HCT116 (cell line): Measurements from ENCODE around the gene PKDCC. TPM values are rescaled to one million over a fixed set of nuclear protein-coding genes. Genes with fewer than 3 reads are reported as not detected.

ENCODE experiments used
- ATAC-seq: fragments of 200-7000 bp; cut with Tn5 transposase; 2 replicates; pipeline ENCODE4 v1.9.1; 2020; ENCODE audit warnings: mild to moderate bottlenecking, moderate library complexity
- BruUV-seq: library from RNA; stranded (reverse); fragments of 400-500 nt; replicated peaks from 2 replicates; lab custom pipeline; 2021; lab: Mats Ljungman, UMichigan
- CTCF ChIA-PET: fragments of 300-600 bp; sonication (Branson Sonifier 250); formaldehyde crosslinking; loops from one replicate; lab custom pipeline; 2021; ENCODE audit warnings: antibody characterized with exemption; lab: Charles Lee
- POLR2A ChIA-PET: fragments of 300-600, 350-600 bp; sonication (Branson Sonifier 250); formaldehyde crosslinking; loops from one replicate; lab custom pipeline; 2021; ENCODE audit warnings: antibody characterized with exemption; lab: Charles Lee
- RAD21 ChIA-PET, 2 experiments: fragments of 300-600 bp; sonication (Branson Sonifier 250); formaldehyde crosslinking; loops; one replicate each; lab custom pipeline; 2023; ENCODE audit warnings: low total read pairs in 2 of 2; ENCODE audit not compliant: uncharacterized antibody in 2 of 2, unreplicated experiment in 2 of 2, low non-redundant PET in 1 of 2; lab: Charles Lee
- DNase-seq: peaks from one replicate; pipeline ENCODE4 v3.0.0-alpha.2; 2010; ENCODE audit warnings: low read depth, low spot score
- H2AFZ ChIP-seq: fragments of 200-600 bp; shearing (Covaris generic), sonication (generic); 2 replicates; pipeline ENCODE4 v1.6.1; 2017; ENCODE audit warnings: low read depth, mixed run types, mixed read lengths, antibody characterized with exemption, low read length; ENCODE audit not compliant: poor library complexity, severe bottlenecking
- H3K27ac ChIP-seq: 2 replicates; pipeline ENCODE4 v1.5.1; 2012; ENCODE audit warnings: low read depth, low read length
- H3K27me3 ChIP-seq: fragments of 200-600 bp; sonication (generic); 2 replicates; pipeline ENCODE4 v1.6.1; 2016; ENCODE audit warnings: mixed run types, low read length, mixed read lengths; ENCODE audit not compliant: insufficient read depth
- H3K36me3 ChIP-seq, 2 experiments: fragments of 200-500 bp in 1 of 2; fragments of 200-600 bp in 1 of 2; sonication (Bioruptor generic) in 1 of 2; sonication (generic) in 1 of 2; 2 replicates each; pipeline versions ENCODE4 v1.5.1 to v1.6.1; 2014 to 2016; ENCODE audit warnings: low read length in 2 of 2, inconsistent platforms in 1 of 2, mixed read lengths in 1 of 2, mixed run types in 1 of 2; ENCODE audit not compliant: insufficient read depth in 2 of 2, control insufficient read depth in 1 of 2
- H3K4me1 ChIP-seq, 2 experiments: fragments of 200-600 bp in 1 of 2; sonication (generic) in 1 of 2; 2 replicates each; pipeline versions ENCODE4 v1.5.1 to v1.6.1; 2012 to 2017; ENCODE audit warnings: low read length in 2 of 2, inconsistent platforms in 1 of 2, mild to moderate bottlenecking in 1 of 2, mixed read lengths in 1 of 2, mixed run types in 1 of 2, moderate library complexity in 1 of 2; ENCODE audit not compliant: insufficient read depth in 2 of 2, control insufficient read depth in 1 of 2
- H3K4me2 ChIP-seq: fragments of 200-600 bp; sonication (generic); 2 replicates; pipeline ENCODE4 v1.6.1; 2017; ENCODE audit warnings: mixed run types, low read length, mixed read lengths
- H3K4me3 ChIP-seq, 2 experiments: fragments of 200-600 bp in 1 of 2; sonication (generic) in 1 of 2; replicated peaks in 1 of 2; 2 replicates each; pipeline ENCODE4 v1.5.1; 2011 to 2016; ENCODE audit warnings: low read length in 2 of 2, control low read depth in 1 of 2, low read depth in 1 of 2, mild to moderate bottlenecking in 1 of 2, mixed read lengths in 1 of 2, mixed run types in 1 of 2
- H3K79me2 ChIP-seq: fragments of 200-600 bp; sonication (generic); 2 replicates; pipeline ENCODE4 v1.6.1; 2017; ENCODE audit warnings: mild to moderate bottlenecking, mixed run types, low read length, moderate library complexity, mixed read lengths; ENCODE audit not compliant: insufficient read depth
- H3K9ac ChIP-seq: fragments of 200-600 bp; sonication (generic); 2 replicates; pipeline ENCODE4 v1.6.1; 2016; ENCODE audit warnings: low read length, mixed read lengths
- H3K9me2 ChIP-seq: fragments of 200-600 bp; sonication (generic), shearing (Covaris generic); 2 replicates; pipeline ENCODE4 v1.6.1; 2017; ENCODE audit warnings: mixed run types, mild to moderate bottlenecking, moderate library complexity; ENCODE audit not compliant: insufficient read depth
- H3K9me3 ChIP-seq, 2 experiments: fragments of 200-500 bp in 1 of 2; fragments of 200-600 bp in 1 of 2; sonication (Bioruptor generic) in 1 of 2; sonication (generic) in 1 of 2; 2 replicates each; pipeline ENCODE4 v1.6.1; 2014 to 2017; ENCODE audit warnings: low read length in 2 of 2, mixed read lengths in 2 of 2, inconsistent platforms in 1 of 2, low read depth in 1 of 2, mild to moderate bottlenecking in 1 of 2, mixed run types in 1 of 2, moderate library complexity in 1 of 2; ENCODE audit not compliant: control insufficient read depth in 1 of 2, insufficient read depth in 1 of 2
- H4K20me1 ChIP-seq: fragments of 200-600 bp; sonication (generic), shearing (Covaris generic); 2 replicates; pipeline ENCODE4 v1.6.1; 2017; ENCODE audit warnings: mixed run types, mild to moderate bottlenecking, moderate library complexity; ENCODE audit not compliant: insufficient read depth
- ATF3 ChIP-seq: IDR thresholded peaks from 2 replicates; pipeline ENCODE4 v1.6.1; 2012
- CBX3 ChIP-seq: IDR thresholded peaks from 2 replicates; pipeline ENCODE4 v1.6.1; 2012; ENCODE audit warnings: low read depth
- CEBPB ChIP-seq: IDR thresholded peaks from 2 replicates; pipeline ENCODE4 v1.6.1; 2012; ENCODE audit warnings: low read depth
- CTCF ChIP-seq, 3 experiments: fragments of 200-600 bp in 1 of 3; sonication (generic) in 1 of 3; IDR thresholded peaks in 2 of 3; conservative IDR thresholded peaks in 1 of 3; 2 replicates each; pipeline ENCODE4 v1.5.1; 2012 to 2017; ENCODE audit warnings: low read depth in 2 of 3, low read length in 2 of 3, antibody characterized with exemption in 1 of 3, borderline replicate concordance in 1 of 3, control low read depth in 1 of 3, mild to moderate bottlenecking in 1 of 3, mixed read lengths in 1 of 3, mixed run types in 1 of 3, moderate library complexity in 1 of 3; ENCODE audit not compliant: insufficient read depth in 1 of 3
- EGR1 ChIP-seq: IDR thresholded peaks from 2 replicates; pipeline ENCODE4 v1.6.1; 2012; ENCODE audit warnings: low read depth
- ELF1 ChIP-seq: IDR thresholded peaks from 2 replicates; pipeline ENCODE4 v1.6.1; 2012; ENCODE audit warnings: low read depth, borderline replicate concordance
- EZH2 ChIP-seq: fragments of 200-600 bp; sonication (generic); IDR thresholded peaks from 2 replicates; pipeline ENCODE4 v1.6.1; 2017; ENCODE audit warnings: antibody characterized with exemption, mixed run types
- FOSL1 ChIP-seq: IDR thresholded peaks from 2 replicates; pipeline ENCODE4 v1.6.1; 2012; ENCODE audit warnings: low read depth
- JUND ChIP-seq: IDR thresholded peaks from 2 replicates; pipeline ENCODE4 v1.6.1; 2012
- MAX ChIP-seq: IDR thresholded peaks from 2 replicates; pipeline ENCODE4 v1.6.1; 2012
- POLR2AphosphoS5 ChIP-seq: IDR thresholded peaks from 2 replicates; pipeline ENCODE4 v1.6.1; 2011; ENCODE audit warnings: mild to moderate bottlenecking, low read depth, low read length, moderate library complexity
- RAD21 ChIP-seq: IDR thresholded peaks from 2 replicates; pipeline ENCODE4 v1.6.1; 2012; ENCODE audit warnings: low read depth, mild to moderate bottlenecking
- REST ChIP-seq: IDR thresholded peaks from 2 replicates; pipeline ENCODE4 v1.6.1; 2012; ENCODE audit warnings: low read depth
- ZFX ChIP-seq: fragments of 450-650 bp; IDR thresholded peaks from 2 replicates; pipeline ENCODE4 v1.6.1; 2017
- intact Hi-C: fragments of 100-400 bp; cut with micrococcal nuclease; formaldehyde crosslinking; loops from 2 replicates; pipeline ENCODE4 v1.10.0; 2022
- total RNA-seq: library from RNA; stranded (reverse); gene quantifications from one replicate; pipeline ENCODE4 v1.2.1, GENCODE V29; 2021; ENCODE audit not compliant: unreplicated experiment

The PKDCC gene
- total RNA-seq, 1 experiment from 2014 or later, result 0.84 TPM

GRCh38 chr2:42074661-42075060, 26.8 kb downstream of the PKDCC start:
- H3K4me2 ChIP-seq, result no peak overlapping the region
- peaks cover 15% of the 10 kb centered on the region; the same call in 1 of the 2 replicates for H3K27me3 ChIP-seq
- no peak overlapping the region for H3K27ac ChIP-seq
- ChIA-PET POLR2A (no interaction called here), CTCF (interaction anchor here (1.8 kb wide), 1 partner anchor 205 kb away, joined by 5 read pairs; no protein-coding TSS in a partner anchor), RAD21 (no interaction called here)
- ATAC-seq (peak; percentile 70), DNase-seq (no peak)
- intact Hi-C loops, result no loop called here
- H3K4me3 ChIP-seq, result no peak overlapping the region
- H3K4me1 ChIP-seq, result no peaks in the 10 kb centered on the region
- no peaks in the 10 kb centered on the region for H3K9me2 ChIP-seq
- TF ChIP-seq CTCF (IDR thresholded peaks at IDR 0.05 in 2 of 3, conservative IDR thresholded peaks at IDR 0.05 in 1 of 3; ENCODE audit: borderline replicate concordance in 1 of 3, insufficient read depth in 1 of 3, low read depth in 2 of 3, low read length in 2 of 3), result peak in 2 of 3 experiments; percentile 17 to 22; a peak in 2 of 6 replicates
- no peak for TF ChIP-seq ZFX
- H3K36me3 ChIP-seq, result no peaks in the 10 kb centered on the region
- no peak overlapping the region for H3K9ac ChIP-seq
- no peaks in the 10 kb centered on the region for H4K20me1 ChIP-seq
- no peaks in the 10 kb centered on the region for H3K79me2 ChIP-seq
- no TSS peak for BruUV-seq
- H3K9me3 ChIP-seq, result no peaks in the 10 kb centered on the region
- no peak overlapping the region for H2AFZ ChIP-seq

- Histone ChIP-seq H3K4me3 (no peak overlapping the region), H3K9ac (no peak overlapping the region), H3K27ac (no peak overlapping the region), H2AFZ (no peak overlapping the region), H3K27me3 (peaks cover 15% of the 10 kb centered on the region; the same call in 1 of the 2 replicates), H3K79me2 (no peaks in the 10 kb centered on the region), H3K9me2 (no peaks in the 10 kb centered on the region), H3K4me1 (no peaks in the 10 kb centered on the region), H3K36me3 (no peaks in the 10 kb centered on the region), H3K9me3 (no peaks in the 10 kb centered on the region), H4K20me1 (no peaks in the 10 kb centered on the region), H3K4me2 (no peak overlapping the region)
- intact Hi-C loops, result no loop called here
- RAD21 ChIA-PET, result interaction anchor here in 1 of 2 experiments (0.9 to 1.2 kb wide), 2 partner anchors 14 to 207 kb away, joined by 3 read pairs; no protein-coding TSS in a partner anchor
- ATAC-seq, result no peak
- CTCF ChIA-PET, result interaction anchor here (1.6 kb wide), 1 partner anchor 207 kb away, joined by 5 read pairs; no protein-coding TSS in a partner anchor
- no TSS peak for BruUV-seq
- DNase-seq, result no peak
- POLR2A ChIA-PET, result no interaction called here
- TF ChIP-seq ATF3 (no peak), MAX (no peak), JUND (no peak), CBX3 (no peak), FOSL1 (no peak), POLR2AphosphoS5 (no peak), REST (no peak), ELF1 (no peak), EGR1 (no peak), EZH2 (no peak), RAD21 (no peak), CEBPB (no peak)
Measured at GRCh38 chr2:42076357-42077225, 28.8 kb downstream of the PKDCC start.
